Lower leg skin (tissue), 3 donors: ENCODE measurements around the gene CD55.

Experiments
- POLR2A ChIP-seq, 2 donors: fragments of 450-650 bp; IDR thresholded peaks; one replicate each; pipeline ENCODE4 v1.6.1; 2016 to 2017; ENCODE audit warnings: antibody characterized with exemption in 2 of 2, mild to moderate bottlenecking in 1 of 2, moderate library complexity in 1 of 2
- TF ChIP-seq, protein P1 (sequence below), 3 donors: fragments of 450-650 bp; IDR thresholded peaks; one replicate each; pipeline ENCODE4 v1.5.1; 2016; ENCODE audit warnings: antibody characterized with exemption in 3 of 3, mild to moderate bottlenecking in 3 of 3, moderate library complexity in 2 of 3

DNA sequence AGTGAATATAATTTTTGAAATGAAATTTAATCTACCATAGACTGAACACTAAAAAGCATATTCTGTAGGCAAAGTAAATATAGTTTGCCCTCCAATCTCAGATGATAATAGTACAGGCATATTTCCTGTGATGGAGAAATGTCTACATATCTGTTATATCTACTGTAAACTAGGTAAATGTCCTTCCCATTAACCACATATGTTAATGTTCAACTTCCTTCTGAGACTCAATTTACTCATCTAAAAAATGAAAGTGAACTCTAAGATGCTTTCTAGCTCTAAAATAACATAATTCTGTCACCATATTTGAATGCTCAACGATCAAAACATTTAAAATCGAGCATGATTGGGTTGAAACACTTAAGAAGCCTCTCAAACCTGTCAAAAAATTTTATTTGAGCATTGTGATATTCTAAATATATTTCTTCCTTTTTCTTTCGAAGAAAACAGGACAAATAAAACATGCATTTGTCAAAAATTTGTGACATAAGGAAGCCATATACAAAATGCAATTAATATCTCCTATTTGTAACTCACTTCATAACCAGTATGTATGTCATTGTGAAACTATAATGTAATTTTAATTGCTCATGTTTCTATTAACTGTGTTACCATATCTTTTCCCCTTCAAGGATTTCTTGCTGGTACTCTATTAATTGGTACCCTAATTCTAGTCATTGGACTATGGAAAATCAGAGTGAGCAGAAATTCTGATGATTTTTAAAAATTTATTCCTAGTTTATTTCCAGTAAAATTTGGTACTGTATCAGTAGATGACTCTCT, 34.2 kb downstream of the CD55 start:
- TF ChIP-seq, protein P1, sequence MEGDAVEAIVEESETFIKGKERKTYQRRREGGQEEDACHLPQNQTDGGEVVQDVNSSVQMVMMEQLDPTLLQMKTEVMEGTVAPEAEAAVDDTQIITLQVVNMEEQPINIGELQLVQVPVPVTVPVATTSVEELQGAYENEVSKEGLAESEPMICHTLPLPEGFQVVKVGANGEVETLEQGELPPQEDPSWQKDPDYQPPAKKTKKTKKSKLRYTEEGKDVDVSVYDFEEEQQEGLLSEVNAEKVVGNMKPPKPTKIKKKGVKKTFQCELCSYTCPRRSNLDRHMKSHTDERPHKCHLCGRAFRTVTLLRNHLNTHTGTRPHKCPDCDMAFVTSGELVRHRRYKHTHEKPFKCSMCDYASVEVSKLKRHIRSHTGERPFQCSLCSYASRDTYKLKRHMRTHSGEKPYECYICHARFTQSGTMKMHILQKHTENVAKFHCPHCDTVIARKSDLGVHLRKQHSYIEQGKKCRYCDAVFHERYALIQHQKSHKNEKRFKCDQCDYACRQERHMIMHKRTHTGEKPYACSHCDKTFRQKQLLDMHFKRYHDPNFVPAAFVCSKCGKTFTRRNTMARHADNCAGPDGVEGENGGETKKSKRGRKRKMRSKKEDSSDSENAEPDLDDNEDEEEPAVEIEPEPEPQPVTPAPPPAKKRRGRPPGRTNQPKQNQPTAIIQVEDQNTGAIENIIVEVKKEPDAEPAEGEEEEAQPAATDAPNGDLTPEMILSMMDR (IDR thresholded peaks at IDR 0.05), result no peak
- TF ChIP-seq POLR2A (IDR thresholded peaks at IDR 0.05), result no peak
